ENCODE results near the gene WDTC1. TPM values are rescaled to one million over a fixed set of nuclear protein-coding genes. Genes with fewer than 3 reads are reported as not detected.
A peak's percentile ranks its signal among the peaks of the same experiment; 100 is the strongest.

WDTC1 gene
- total RNA-seq, 1 experiment from 2014 or later: 19.0 TPM

- Histone ChIP-seq H3K79me2 (ENCODE audit: insufficient read depth, low read length) (no peaks in the 10 kb centered on the region; the same call in 1 of the 2 replicates), H3K14ac (ENCODE audit: insufficient read depth, low read length) (no peak overlapping the region), H2AFZ (ENCODE audit: low read length) (no peak overlapping the region), H4K5ac (ENCODE audit: insufficient read length, low read depth, low read length) (no peak overlapping the region), H2BK120ac (ENCODE audit: low read depth, low read length, poor library complexity, severe bottlenecking) (no peak overlapping the region), H4K20me1 (ENCODE audit: control insufficient read depth, insufficient read depth, insufficient read length) (peaks cover 4% of the 10 kb centered on the region), H3K79me1 (ENCODE audit: insufficient read depth, low read depth, low read length, poor library complexity, severe bottlenecking) (no peaks in the 10 kb centered on the region), H3K9me3 (ENCODE audit: control insufficient read depth, low read depth, low read length) (no peaks in the 10 kb centered on the region), H3K9ac (ENCODE audit: extremely low read depth, insufficient read length, low read length) (no peak overlapping the region), H4K91ac (ENCODE audit: insufficient read length, low read depth, low read length) (no peak overlapping the region), H2AK5ac (ENCODE audit: insufficient read length, low read length) (no peak overlapping the region), H3K56ac (ENCODE audit: insufficient read length, low read depth, low read length) (no peak overlapping the region), H3K27ac (ENCODE audit: insufficient read length, low read depth, low read length) (no peak overlapping the region), H3K23ac (ENCODE audit: insufficient read length, low read depth, low read length) (no peak overlapping the region), H2BK20ac (ENCODE audit: low read depth, low read length, poor library complexity, severe bottlenecking) (no peak overlapping the region), H3K18ac (ENCODE audit: insufficient read length, low read depth, low read length) (no peak overlapping the region), H2BK5ac (ENCODE audit: insufficient read length, low read length) (no peak overlapping the region), H3K4me2 (ENCODE audit: insufficient read depth, insufficient read length, low read length) (no peak overlapping the region), H3K4me1 (ENCODE audit: insufficient read depth, low read length) (no peaks in the 10 kb centered on the region; the same call in 1 of the 2 replicates), H3T11ph (ENCODE audit: low read length) (no peak overlapping the region), H4K8ac (replicated peaks; ENCODE audit: insufficient read length, low read depth, low read length) (no peak overlapping the region), H2BK15ac (ENCODE audit: low read depth, low read length) (no peak overlapping the region), H3K4ac (ENCODE audit: low read depth, low read length) (no peak overlapping the region), H2BK12ac (ENCODE audit: insufficient read length, low read depth, low read length) (no peak overlapping the region), H3K23me2 (ENCODE audit: insufficient read length, low read depth, low read length, poor library complexity, severe bottlenecking) (peaks cover 19% of the 10 kb centered on the region), H3K27me3 (ENCODE audit: insufficient read depth, low read length) (no peaks in the 10 kb centered on the region)
- peak overlapping the region in 1 of 3 experiments; percentile 1; a peak in 1 of 7 replicates for H3K27ac Mint-ChIP-seq
- no peak overlapping the region for H3K4me3 Mint-ChIP-seq
- no peak for TF ChIP-seq CTCF (conservative IDR thresholded peaks at IDR 0.05)
- peaks cover 16% of the 10 kb centered on the region for H3K27me3 Mint-ChIP-seq (ENCODE audit: low read depth)
- no peaks in the 10 kb centered on the region for H3K9me3 Mint-ChIP-seq
- no peak for DNase-seq
- no CpG with 5 or more reads among the region's 8 CpGs for WGBS (ENCODE audit: extremely low coverage, insufficient read length, low lambda C conversion rate)
- H3K4me1 Mint-ChIP-seq: peaks cover 30 to 32% of the 10 kb centered on the region in 2 experiments
- peaks cover 5 to 18% (median 12%) of the 10 kb centered on the region in 3 experiments; a peak in 5 of 7 replicates for H3K36me3 Mint-ChIP-seq (ENCODE audit: insufficient read depth in 1 of 3, low read depth in 3 of 3)
Observed at GRCh38 chr1:27346357-27346756, 111.9 kb downstream of the WDTC1 start.
